ENCODE data around the gene STK32B. TPM values are rescaled to one million over a fixed set of nuclear protein-coding genes. Genes with fewer than 3 reads are reported as not detected.

STK32B gene
- total RNA-seq, 2 donors from 2014 or later, result 0.09 to 7.3 TPM

- Histone ChIP-seq H3K4me1 (replicated peaks) (no peaks in the 10 kb centered on the region), H3K27ac (no peak overlapping the region), H3K36me3 (no peaks in the 10 kb centered on the region), H3K27me3 (replicated peaks; ENCODE audit: insufficient read depth) (no peaks in the 10 kb centered on the region), H3K9me3 (no peaks in the 10 kb centered on the region), H3K4me3 (no peak overlapping the region)
- intact Hi-C loops (cut with DNase I), result no loop called here
- no peak for DNase-seq (ENCODE audit: low spot score)
- WGBS, result 80% methylated on average over 7 of the region's 7 CpGs
- TF ChIP-seq POLR2AphosphoS5 (IDR thresholded peaks at IDR 0.05) (no peak), POLR2A (IDR thresholded peaks at IDR 0.05) (no peak), CTCF (IDR thresholded peaks at IDR 0.05) (no peak)
Observed at GRCh38 chr4:5203309-5203992, 152.2 kb downstream of the STK32B start.

GRCh38 chr4:5203993-5204310, 152.7 kb downstream of the STK32B start:
- H3K9me3 ChIP-seq, result no peaks in the 10 kb centered on the region
- no peaks in the 10 kb centered on the region for H3K27me3 ChIP-seq (replicated peaks; ENCODE audit: insufficient read depth)
- no peaks in the 10 kb centered on the region for H3K4me1 ChIP-seq (replicated peaks)
- WGBS, result 67% methylated on average over 3 of the region's 3 CpGs
- no peak overlapping the region for H3K4me3 ChIP-seq
- no peak for DNase-seq (ENCODE audit: low spot score)
- no peak for TF ChIP-seq CTCF (IDR thresholded peaks at IDR 0.05)
- no peak for TF ChIP-seq POLR2AphosphoS5 (IDR thresholded peaks at IDR 0.05)
- no peak for TF ChIP-seq POLR2A (IDR thresholded peaks at IDR 0.05)
- H3K27ac ChIP-seq, result no peak overlapping the region
- intact Hi-C loops (cut with DNase I), result no loop called here
- no peaks in the 10 kb centered on the region for H3K36me3 ChIP-seq

- WGBS, result 47% methylated on average over 2 of the region's 2 CpGs
- no peaks in the 10 kb centered on the region for H3K4me1 ChIP-seq (replicated peaks)
- no peak overlapping the region for H3K27ac ChIP-seq
- intact Hi-C loops (cut with DNase I), result no loop called here
- no peak for DNase-seq (ENCODE audit: low spot score)
- no peaks in the 10 kb centered on the region for H3K27me3 ChIP-seq (replicated peaks; ENCODE audit: insufficient read depth)
- no peak overlapping the region for H3K4me3 ChIP-seq
- no peaks in the 10 kb centered on the region for H3K9me3 ChIP-seq
- TF ChIP-seq POLR2AphosphoS5 (IDR thresholded peaks at IDR 0.05), result no peak
- TF ChIP-seq POLR2A (IDR thresholded peaks at IDR 0.05), result no peak
- TF ChIP-seq CTCF (IDR thresholded peaks at IDR 0.05), result no peak
- H3K36me3 ChIP-seq, result no peaks in the 10 kb centered on the region
Observed at GRCh38 chr4:5204781-5205180, 153.5 kb downstream of the STK32B start.

GRCh38 chr4:5206016-5206790, 154.9 kb downstream of the STK32B start:
- TF ChIP-seq POLR2A (IDR thresholded peaks at IDR 0.05) (no peak), POLR2AphosphoS5 (IDR thresholded peaks at IDR 0.05) (no peak), CTCF (IDR thresholded peaks at IDR 0.05) (no peak)
- no peak for DNase-seq (ENCODE audit: low spot score)
- Histone ChIP-seq H3K9me3 (no peaks in the 10 kb centered on the region), H3K4me3 (no peak overlapping the region), H3K27me3 (replicated peaks; ENCODE audit: insufficient read depth) (peaks cover 2% of the 10 kb centered on the region), H3K27ac (no peak overlapping the region), H3K4me1 (replicated peaks) (no peaks in the 10 kb centered on the region), H3K36me3 (no peaks in the 10 kb centered on the region)
- intact Hi-C loops (cut with DNase I), result no loop called here
- 46% methylated on average over 9 of the region's 9 CpGs for WGBS

- WGBS, result 81% methylated on average over 1 of the region's 1 CpG
- no peaks in the 10 kb centered on the region for H3K36me3 ChIP-seq
- intact Hi-C loops (cut with DNase I), result no loop called here
- peaks cover 2% of the 10 kb centered on the region for H3K27me3 ChIP-seq (replicated peaks; ENCODE audit: insufficient read depth)
- no peak for DNase-seq (ENCODE audit: low spot score)
- no peaks in the 10 kb centered on the region for H3K9me3 ChIP-seq
- H3K4me1 ChIP-seq (replicated peaks), result no peaks in the 10 kb centered on the region
- no peak overlapping the region for H3K27ac ChIP-seq
- no peak overlapping the region for H3K4me3 ChIP-seq
- no peak for TF ChIP-seq CTCF (IDR thresholded peaks at IDR 0.05)
- TF ChIP-seq POLR2AphosphoS5 (IDR thresholded peaks at IDR 0.05), result no peak
- no peak for TF ChIP-seq POLR2A (IDR thresholded peaks at IDR 0.05)
Observed at GRCh38 chr4:5209862-5210261, 158.6 kb downstream of the STK32B start.
